WERI-Rb-1 (cell line): ENCODE measurements around the gene HDAC10.

Experiments used
- DNase-seq: peaks from one replicate; pipeline ENCODE4 v3.0.0-alpha.2; 2020
- H3K27ac ChIP-seq: fragments of 250-450 bp; sonication (Bioruptor Pico); 2 replicates; pipeline ENCODE4 v1.5.1; 2020; ENCODE audit warnings: mild to moderate bottlenecking, moderate library complexity
- H3K27me3 ChIP-seq: fragments of 250-450 bp; sonication (Bioruptor Pico); 2 replicates; pipeline ENCODE4 v1.5.1; 2021; ENCODE audit warnings: mild to moderate bottlenecking, low read depth, moderate library complexity; ENCODE audit not compliant: insufficient read depth, severe bottlenecking
- H3K36me3 ChIP-seq: fragments of 250-450 bp; sonication (Bioruptor Pico); 2 replicates; pipeline ENCODE4 v1.5.1; 2020; ENCODE audit warnings: mild to moderate bottlenecking, moderate library complexity
- H3K4me3 ChIP-seq: 2 replicates; pipeline ENCODE4 v1.5.1; 2011; ENCODE audit warnings: low read depth, mild to moderate bottlenecking, control low read depth, low read length
- H3K9me3 ChIP-seq: fragments of 250-450 bp; sonication (Bioruptor Pico); 2 replicates; pipeline ENCODE4 v1.5.1; 2021; ENCODE audit warnings: mild to moderate bottlenecking, moderate library complexity; ENCODE audit not compliant: severe bottlenecking
- CTCF ChIP-seq: IDR thresholded peaks from 2 replicates; pipeline ENCODE4 v1.5.1; 2011; ENCODE audit warnings: low read depth, mild to moderate bottlenecking, control low read depth, inconsistent platforms, low read length

The HDAC10 gene

GRCh38 chr22:50229370-50229769, 21.7 kb downstream of the HDAC10 start:
- DNase-seq, result no peak
- Histone ChIP-seq H3K4me3 (no peak overlapping the region), H3K36me3 (peaks cover 10% of the 10 kb centered on the region), H3K27me3 (no peaks in the 10 kb centered on the region), H3K27ac (no peak overlapping the region), H3K9me3 (no peaks in the 10 kb centered on the region)
- no peak for TF ChIP-seq CTCF

GRCh38 chr22:50228366-50228765, 22.7 kb downstream of the HDAC10 start:
- H3K27me3 ChIP-seq, result no peaks in the 10 kb centered on the region
- no peak overlapping the region for H3K27ac ChIP-seq
- DNase-seq, result no peak
- peaks cover 17% of the 10 kb centered on the region for H3K36me3 ChIP-seq
- no peaks in the 10 kb centered on the region for H3K9me3 ChIP-seq
- TF ChIP-seq CTCF, result no peak
- no peak overlapping the region for H3K4me3 ChIP-seq

DNA sequence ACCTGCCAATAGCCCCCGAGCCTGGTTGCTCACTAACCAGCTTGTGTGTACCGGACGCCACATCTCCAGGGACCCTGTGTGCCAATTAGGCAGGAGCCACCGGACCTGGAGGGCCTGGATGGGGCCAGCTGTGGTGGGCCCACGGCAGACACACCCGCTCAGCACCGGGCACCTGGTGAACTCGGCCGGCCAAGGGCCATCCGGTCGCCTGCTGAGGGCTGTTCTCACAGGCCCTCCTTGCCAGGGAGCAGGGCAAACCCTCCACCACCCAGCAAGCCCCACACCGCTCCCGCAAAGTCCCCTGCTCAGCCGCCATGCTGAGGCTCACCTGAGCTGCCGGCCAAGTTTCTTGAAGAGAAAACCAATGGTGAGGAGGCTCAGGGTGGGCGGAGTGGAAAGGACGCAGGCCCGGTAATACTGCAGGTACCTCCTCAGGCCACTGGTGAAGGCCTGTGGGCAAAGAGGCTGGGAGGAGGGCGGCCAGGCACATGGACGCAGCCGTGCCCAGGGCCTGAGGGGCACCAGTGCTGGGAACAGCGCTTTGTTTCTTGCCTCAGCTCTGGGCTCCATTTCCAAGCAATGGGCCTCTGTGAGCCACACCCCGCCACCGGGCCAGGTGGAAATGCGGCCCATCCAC, 23.4 kb downstream of the HDAC10 start:
- Histone ChIP-seq H3K9me3 (no peaks in the 10 kb centered on the region), H3K4me3 (no peak overlapping the region), H3K27me3 (no peaks in the 10 kb centered on the region), H3K36me3 (peaks cover 24% of the 10 kb centered on the region), H3K27ac (no peak overlapping the region)
- DNase-seq, result no peak
- no peak for TF ChIP-seq CTCF

GRCh38 chr22:50226875-50227165, 24.2 kb downstream of the HDAC10 start:
- H3K36me3 ChIP-seq, result peaks cover 30% of the 10 kb centered on the region

DNA sequence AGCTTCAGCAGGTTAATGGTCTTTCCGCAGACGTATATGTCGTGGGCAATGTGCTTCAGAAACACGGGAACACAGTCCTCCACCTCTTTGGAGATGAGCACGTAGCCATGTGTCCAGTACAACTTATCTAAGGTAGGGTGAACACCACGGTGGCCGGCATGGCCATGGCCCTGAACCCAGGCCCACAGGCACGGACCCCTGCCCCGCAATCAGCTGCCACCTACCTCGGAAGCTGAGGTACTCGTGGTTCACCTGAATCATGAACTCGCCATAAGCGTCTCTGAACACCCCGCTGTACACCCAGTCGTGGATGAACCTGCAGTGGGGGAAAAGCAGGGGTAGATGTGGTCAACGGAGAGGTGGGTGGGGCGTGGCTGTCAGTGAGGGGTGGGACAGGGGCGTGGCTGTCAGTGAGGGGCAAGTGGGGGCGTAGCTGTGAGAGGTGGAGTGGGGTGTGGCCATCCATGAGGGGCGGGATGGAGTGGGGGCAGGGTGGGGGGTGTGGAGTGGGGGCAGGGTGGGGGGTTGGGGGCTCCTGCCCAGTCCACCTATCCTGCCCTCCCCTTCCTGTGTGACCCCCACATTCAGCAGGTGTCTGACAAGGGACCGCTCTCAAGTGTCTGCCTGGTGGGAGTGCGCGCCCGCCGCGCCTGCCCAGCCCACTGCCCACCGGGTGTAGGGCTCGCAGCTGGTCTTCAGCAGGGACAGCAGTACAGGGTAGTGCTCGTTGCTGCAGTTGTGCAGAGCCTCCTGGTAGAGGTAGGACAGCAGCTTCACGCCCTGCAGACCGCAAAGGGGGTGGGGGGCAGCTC, 24.8 kb downstream of the HDAC10 start:
- no peaks in the 10 kb centered on the region for H3K9me3 ChIP-seq
- no peak for TF ChIP-seq CTCF
- no peak for DNase-seq
- no peaks in the 10 kb centered on the region for H3K27me3 ChIP-seq
- H3K4me3 ChIP-seq, result no peak overlapping the region
- H3K27ac ChIP-seq, result no peak overlapping the region
- H3K36me3 ChIP-seq, result peaks cover 36% of the 10 kb centered on the region

More at GRCh38 chr22:50226875-50227165, 24.2 kb downstream of the HDAC10 start:
- Histone ChIP-seq H3K27me3 (no peaks in the 10 kb centered on the region), H3K9me3 (no peaks in the 10 kb centered on the region), H3K4me3 (no peak overlapping the region), H3K27ac (no peak overlapping the region)
- DNase-seq, result no peak
- no peak for TF ChIP-seq CTCF
